SH-SY5Y (cell line): ENCODE measurements around the gene MOV10L1.

Experiments
- GATA2 ChIP-seq: IDR thresholded peaks from 2 replicates; pipeline ENCODE4 v1.6.1; 2011; ENCODE audit warnings: mild to moderate bottlenecking, low read depth, low read length
- GATA3 ChIP-seq: IDR thresholded peaks from 2 replicates; pipeline ENCODE4 v1.6.1; 2011; ENCODE audit warnings: low read depth, mild to moderate bottlenecking, low read length, moderate library complexity

DNA sequence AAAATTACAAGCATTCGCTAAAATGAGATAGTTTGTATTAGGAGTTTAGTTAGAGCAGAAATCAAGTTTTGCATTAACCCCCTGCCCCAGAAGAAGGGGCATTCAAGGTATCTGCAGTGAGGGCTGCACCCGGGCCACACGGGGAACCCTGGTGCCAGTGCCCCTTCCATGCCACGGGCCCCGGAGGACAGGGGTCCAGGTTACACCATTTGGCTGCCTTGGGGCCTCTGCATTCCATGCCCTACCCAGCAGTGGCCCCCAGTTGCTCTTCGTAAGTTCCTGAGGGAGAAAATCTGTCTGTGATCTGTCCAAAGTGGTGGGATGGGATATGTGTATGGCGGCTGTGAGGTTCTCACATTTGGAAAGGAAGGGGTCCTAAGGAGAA, 63.9 kb downstream of the MOV10L1 start:
- TF ChIP-seq GATA3 (no peak), GATA2 (no peak)
